ENCODE results near the gene FHIT. TPM values are rescaled to one million over a fixed set of nuclear protein-coding genes. Genes with fewer than 3 reads are reported as not detected.

FHIT gene
- total RNA-seq, 1 donor from 2014 or later: 20.2 TPM

DNA sequence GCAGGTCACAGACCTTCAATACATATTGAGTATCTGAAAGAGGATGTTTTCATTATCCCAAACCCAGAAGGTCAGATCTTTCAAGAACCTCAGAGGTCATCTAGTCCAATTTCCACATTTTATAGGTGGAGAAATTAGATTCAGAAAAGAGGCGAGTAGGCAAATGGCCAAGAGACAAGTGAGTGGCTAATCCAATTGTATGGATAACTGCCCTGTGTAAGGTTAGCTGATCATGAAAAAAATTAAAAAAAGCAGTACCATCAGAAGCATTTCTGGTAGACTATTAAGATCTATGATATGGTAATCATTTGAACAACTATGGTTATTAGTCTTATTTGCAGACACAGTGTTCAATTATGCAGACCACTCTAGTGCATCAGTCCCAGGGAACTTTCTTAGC is 1540.7 kb downstream of the FHIT start:
- H3K36me3 Mint-ChIP-seq (ENCODE audit: low read depth, unreplicated experiment): no peaks in the 10 kb centered on the region
- no peak overlapping the region for H3K27ac Mint-ChIP-seq (ENCODE audit: unreplicated experiment)
- H3K4me1 Mint-ChIP-seq (ENCODE audit: unreplicated experiment): peaks cover 8% of the 10 kb centered on the region
- TF ChIP-seq, protein P1, sequence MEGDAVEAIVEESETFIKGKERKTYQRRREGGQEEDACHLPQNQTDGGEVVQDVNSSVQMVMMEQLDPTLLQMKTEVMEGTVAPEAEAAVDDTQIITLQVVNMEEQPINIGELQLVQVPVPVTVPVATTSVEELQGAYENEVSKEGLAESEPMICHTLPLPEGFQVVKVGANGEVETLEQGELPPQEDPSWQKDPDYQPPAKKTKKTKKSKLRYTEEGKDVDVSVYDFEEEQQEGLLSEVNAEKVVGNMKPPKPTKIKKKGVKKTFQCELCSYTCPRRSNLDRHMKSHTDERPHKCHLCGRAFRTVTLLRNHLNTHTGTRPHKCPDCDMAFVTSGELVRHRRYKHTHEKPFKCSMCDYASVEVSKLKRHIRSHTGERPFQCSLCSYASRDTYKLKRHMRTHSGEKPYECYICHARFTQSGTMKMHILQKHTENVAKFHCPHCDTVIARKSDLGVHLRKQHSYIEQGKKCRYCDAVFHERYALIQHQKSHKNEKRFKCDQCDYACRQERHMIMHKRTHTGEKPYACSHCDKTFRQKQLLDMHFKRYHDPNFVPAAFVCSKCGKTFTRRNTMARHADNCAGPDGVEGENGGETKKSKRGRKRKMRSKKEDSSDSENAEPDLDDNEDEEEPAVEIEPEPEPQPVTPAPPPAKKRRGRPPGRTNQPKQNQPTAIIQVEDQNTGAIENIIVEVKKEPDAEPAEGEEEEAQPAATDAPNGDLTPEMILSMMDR (IDR thresholded peaks at IDR 0.05; ENCODE audit: unreplicated experiment): no peak
- H3K4me3 Mint-ChIP-seq (ENCODE audit: unreplicated experiment): no peak overlapping the region
- H3K27me3 Mint-ChIP-seq (ENCODE audit: unreplicated experiment): peaks cover 4% of the 10 kb centered on the region
- no peak for DNase-seq (ENCODE audit: low spot score)
- H3K9me3 Mint-ChIP-seq (ENCODE audit: unreplicated experiment): peaks cover 4% of the 10 kb centered on the region

DNA sequence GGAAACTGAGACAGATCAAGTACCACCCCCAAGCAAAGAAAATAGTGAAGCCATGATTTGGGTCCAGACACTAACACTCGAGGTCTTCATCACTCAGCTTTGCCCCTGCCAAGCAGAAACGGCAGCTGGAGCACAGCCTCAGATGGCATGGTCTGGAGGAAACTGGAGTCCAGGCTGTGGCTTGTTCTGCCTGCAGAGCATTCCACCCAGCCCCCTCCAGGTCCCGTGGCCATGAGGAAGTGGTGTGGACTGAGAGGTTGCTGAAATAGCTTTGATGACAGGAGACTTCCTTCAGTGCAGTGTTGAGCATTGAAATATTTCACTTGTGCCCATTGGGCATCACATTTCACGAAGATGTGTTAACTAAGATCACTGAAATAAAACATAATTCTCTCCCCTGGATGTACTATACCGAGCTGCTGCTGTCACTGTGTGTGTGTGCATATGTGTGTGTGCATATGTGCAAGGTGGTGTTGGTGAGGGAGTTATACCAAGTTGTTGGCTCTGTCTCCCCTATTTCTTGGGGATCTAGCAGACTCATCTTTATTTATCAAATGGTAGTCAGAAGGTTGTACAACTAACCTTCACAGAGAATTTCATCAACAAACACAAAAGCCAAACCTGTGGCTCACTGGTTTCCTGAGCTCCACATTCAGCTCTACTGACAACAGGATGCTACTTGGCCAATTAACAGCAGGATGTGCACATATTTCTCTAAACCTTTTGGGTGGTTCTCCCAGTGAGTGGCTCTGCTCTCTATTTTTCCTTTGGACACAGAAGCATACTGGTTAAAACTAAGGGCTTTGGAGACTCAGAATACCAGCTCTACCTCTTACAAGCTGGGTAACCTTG is 1541.3 kb downstream of the FHIT start:
- Mint-ChIP-seq H3K4me3 (ENCODE audit: unreplicated experiment) (no peak overlapping the region), H3K9me3 (ENCODE audit: unreplicated experiment) (peaks cover 4% of the 10 kb centered on the region), H3K27me3 (ENCODE audit: unreplicated experiment) (peaks cover 4% of the 10 kb centered on the region), H3K4me1 (ENCODE audit: unreplicated experiment) (peaks cover 8% of the 10 kb centered on the region), H3K36me3 (ENCODE audit: low read depth, unreplicated experiment) (no peaks in the 10 kb centered on the region), H3K27ac (ENCODE audit: unreplicated experiment) (no peak overlapping the region)
- TF ChIP-seq, protein P1 (IDR thresholded peaks at IDR 0.05; ENCODE audit: unreplicated experiment): no peak
- DNase-seq (ENCODE audit: low spot score): no peak

DNA sequence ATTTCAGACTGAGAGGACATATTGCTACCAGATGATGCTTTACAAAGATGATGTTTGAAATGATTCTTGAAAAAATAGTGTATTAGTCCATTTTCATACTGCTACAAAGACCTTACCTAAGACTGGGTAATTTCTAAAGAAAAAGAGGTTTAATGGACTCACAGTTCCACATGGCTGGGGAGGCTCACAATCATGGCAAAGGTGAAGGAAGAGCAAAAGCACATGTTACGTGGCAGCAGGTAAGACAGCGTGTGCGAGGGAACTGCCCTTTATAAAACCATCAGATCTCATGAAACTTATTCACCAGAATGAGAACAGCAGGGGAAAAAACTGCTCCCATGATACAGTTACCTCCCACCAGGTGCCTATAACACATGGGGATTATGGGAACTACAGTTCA is 1543.0 kb downstream of the FHIT start:
- no peak for DNase-seq (ENCODE audit: low spot score)
- no peak overlapping the region for H3K4me3 Mint-ChIP-seq (ENCODE audit: unreplicated experiment)
- peaks cover 4% of the 10 kb centered on the region for H3K9me3 Mint-ChIP-seq (ENCODE audit: unreplicated experiment)

DNA sequence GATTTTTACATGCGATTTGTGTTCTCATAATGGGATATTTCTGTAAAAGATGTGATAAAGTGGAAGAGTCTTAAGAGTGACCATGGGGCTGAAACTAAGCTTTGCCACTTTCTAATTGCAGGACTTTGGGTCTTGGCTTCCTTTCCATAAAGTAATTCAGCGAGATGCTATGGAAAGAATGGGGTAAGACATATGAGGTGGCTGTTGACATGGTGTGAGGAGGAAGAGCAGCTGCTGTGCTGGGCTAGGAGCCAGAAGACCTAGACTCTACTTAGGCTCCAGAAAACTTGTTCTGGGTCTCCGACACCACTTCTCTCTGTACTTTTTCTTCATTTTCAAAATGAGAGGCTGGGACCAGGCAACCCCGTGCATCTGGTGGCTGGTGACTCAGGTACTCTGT is 1547.0 kb downstream of the FHIT start:
- peaks cover 4% of the 10 kb centered on the region for H3K27me3 Mint-ChIP-seq (ENCODE audit: unreplicated experiment)
- no peak overlapping the region for H3K27ac Mint-ChIP-seq (ENCODE audit: unreplicated experiment)
- DNase-seq (ENCODE audit: low spot score): no peak
- no peaks in the 10 kb centered on the region for H3K9me3 Mint-ChIP-seq (ENCODE audit: unreplicated experiment)
- no peaks in the 10 kb centered on the region for H3K36me3 Mint-ChIP-seq (ENCODE audit: low read depth, unreplicated experiment)
- TF ChIP-seq, protein P1 (IDR thresholded peaks at IDR 0.05; ENCODE audit: unreplicated experiment): no peak
- no peak overlapping the region for H3K4me3 Mint-ChIP-seq (ENCODE audit: unreplicated experiment)
- no peaks in the 10 kb centered on the region for H3K4me1 Mint-ChIP-seq (ENCODE audit: unreplicated experiment)

More for the DNA sequence above, 1543.0 kb downstream of the FHIT start:
- Mint-ChIP-seq H3K4me1 (ENCODE audit: unreplicated experiment) (peaks cover 8% of the 10 kb centered on the region), H3K27ac (ENCODE audit: unreplicated experiment) (no peak overlapping the region), H3K36me3 (ENCODE audit: low read depth, unreplicated experiment) (no peaks in the 10 kb centered on the region), H3K27me3 (ENCODE audit: unreplicated experiment) (peaks cover 4% of the 10 kb centered on the region)
- TF ChIP-seq, protein P1 (IDR thresholded peaks at IDR 0.05; ENCODE audit: unreplicated experiment): no peak

DNA sequence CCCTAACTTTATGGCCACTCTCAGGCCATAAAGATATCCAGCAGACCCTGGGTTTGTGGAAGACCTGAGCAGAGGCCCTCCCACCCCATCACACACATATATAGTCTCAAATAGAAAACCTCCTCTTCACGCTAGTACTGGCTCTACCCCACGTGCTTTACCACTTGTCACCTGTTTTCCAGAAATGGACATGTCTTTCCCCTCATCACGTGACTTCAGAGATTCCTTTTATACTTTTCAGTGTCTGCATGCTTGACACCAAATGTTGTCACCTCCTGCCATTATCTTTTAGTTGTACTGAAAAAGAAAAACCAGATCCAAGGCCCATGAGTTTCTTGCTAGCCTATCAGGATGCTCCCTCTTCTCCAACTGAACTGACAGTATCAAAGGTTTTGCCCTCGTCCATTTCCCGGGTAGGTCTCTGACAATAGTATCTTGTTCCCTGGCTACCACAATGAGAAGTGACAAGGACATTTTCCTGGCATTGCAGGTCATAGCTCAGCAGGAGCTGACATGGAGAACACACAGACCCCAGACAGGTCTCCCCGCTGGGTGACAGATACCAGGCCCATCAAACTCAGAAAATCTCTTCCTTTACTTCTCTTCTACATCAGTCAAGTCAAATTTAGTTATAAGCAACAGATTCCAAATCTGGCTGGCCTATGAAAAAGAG is 1551.5 kb downstream of the FHIT start:
- Mint-ChIP-seq H3K27me3 (ENCODE audit: unreplicated experiment) (no peaks in the 10 kb centered on the region), H3K4me1 (ENCODE audit: unreplicated experiment) (no peaks in the 10 kb centered on the region), H3K27ac (ENCODE audit: unreplicated experiment) (no peak overlapping the region), H3K4me3 (ENCODE audit: unreplicated experiment) (no peak overlapping the region), H3K36me3 (ENCODE audit: low read depth, unreplicated experiment) (no peaks in the 10 kb centered on the region), H3K9me3 (ENCODE audit: unreplicated experiment) (no peaks in the 10 kb centered on the region)
- DNase-seq (ENCODE audit: low spot score): no peak
- TF ChIP-seq, protein P1 (IDR thresholded peaks at IDR 0.05; ENCODE audit: unreplicated experiment): no peak
